SU-DHL-6 (cell line): Measurements from ENCODE around the gene NDUFA12.

Experiments used
- H2AFZ ChIP-seq: fragments of 200-600 bp; sonication (generic); 2 replicates; pipeline ENCODE4 v1.6.1; 2014; ENCODE audit warnings: low read depth, mild to moderate bottlenecking, moderate library complexity, mixed read lengths, antibody characterized with exemption, low read length; ENCODE audit not compliant: severe bottlenecking
- H3F3A ChIP-seq: fragments of 200-600 bp; shearing (Covaris generic); 2 replicates; pipeline ENCODE4 v1.6.0; 2016; ENCODE audit warnings: antibody characterized with exemption, mild to moderate bottlenecking; ENCODE audit not compliant: insufficient read depth
- H3K27ac ChIP-seq: fragments of 200-600 bp; sonication (generic); 2 replicates; pipeline ENCODE4 v1.5.1; 2016; ENCODE audit warnings: low read depth, mild to moderate bottlenecking, low read length, moderate library complexity, mixed read lengths
- H3K27me3 ChIP-seq: fragments of 200-600 bp; sonication (generic), shearing (Covaris generic); 2 replicates; pipeline ENCODE4 v1.6.0; 2014; ENCODE audit warnings: mild to moderate bottlenecking, low read length
- H3K36me3 ChIP-seq: fragments of 200-600 bp; sonication (generic); 2 replicates; pipeline ENCODE4 v1.6.1; 2014; ENCODE audit warnings: mild to moderate bottlenecking, low read length, mixed read lengths
- H3K4me2 ChIP-seq: fragments of 300-600, 200-600 bp; shearing (Covaris generic), sonication (generic); 2 replicates; pipeline ENCODE4 v1.6.0; 2014; ENCODE audit warnings: low read length, low read depth, mild to moderate bottlenecking; ENCODE audit not compliant: poor library complexity, severe bottlenecking
- H3K4me3 ChIP-seq: fragments of 200-600 bp; sonication (generic); 2 replicates; pipeline ENCODE4 v1.5.1; 2014; ENCODE audit warnings: antibody characterized with exemption, low read length, mild to moderate bottlenecking, mixed read lengths; ENCODE audit not compliant: insufficient read depth, poor library complexity, severe bottlenecking
- H3K79me2 ChIP-seq: fragments of 200-600 bp; sonication (generic); 2 replicates; pipeline ENCODE4 v1.6.1; 2014; ENCODE audit warnings: mild to moderate bottlenecking, low read length, moderate library complexity; ENCODE audit not compliant: insufficient read depth
- H3K9ac ChIP-seq: fragments of 200-600 bp; sonication (generic); 2 replicates; pipeline ENCODE4 v1.7.0; 2014; ENCODE audit warnings: mild to moderate bottlenecking, low read length
- H3K9me2 ChIP-seq: fragments of 200-600 bp; sonication (generic); replicated peaks from 2 replicates; pipeline ENCODE4 v1.6.1; 2014; ENCODE audit warnings: low read length; ENCODE audit not compliant: insufficient read depth
- H3K9me3 ChIP-seq: fragments of 200-600 bp; sonication (generic); 2 replicates; pipeline ENCODE4 v1.6.1; 2014; ENCODE audit warnings: low read length, mixed read lengths; ENCODE audit not compliant: insufficient read depth
- H4K20me1 ChIP-seq: fragments of 200-600 bp; sonication (generic); 2 replicates; pipeline ENCODE4 v1.6.1; 2014; ENCODE audit warnings: low read depth, mild to moderate bottlenecking, antibody characterized with exemption, low read length, moderate library complexity, mixed read lengths
- CTCF ChIP-seq: fragments of 200-600 bp; sonication (generic); IDR thresholded peaks from one replicate; pipeline ENCODE4 v1.5.1; 2017; ENCODE audit warnings: antibody characterized with exemption, mild to moderate bottlenecking, low read length, moderate library complexity; ENCODE audit not compliant: insufficient read depth, poor library complexity, severe bottlenecking
- EZH2phosphoT487 ChIP-seq: fragments of 200-600 bp; sonication (generic), shearing (Covaris generic); conservative IDR thresholded peaks from 2 replicates; pipeline ENCODE4 v1.6.1; 2018; ENCODE audit warnings: mild to moderate bottlenecking, antibody characterized with exemption, low read length, moderate library complexity, mixed read lengths

Gene NDUFA12

GRCh38 chr12:95034750-95035149 lies 31.3 kb upstream of the NDUFA12 start:
- Histone ChIP-seq H4K20me1 (no peaks in the 10 kb centered on the region), H3K9me3 (no peaks in the 10 kb centered on the region), H3K27me3 (no peaks in the 10 kb centered on the region), H3K9ac (no peak overlapping the region), H3K4me3 (no peak overlapping the region), H2AFZ (no peak overlapping the region), H3K4me2 (no peak overlapping the region), H3F3A (peaks cover 4% of the 10 kb centered on the region; the same call in 1 of the 2 replicates), H3K36me3 (peaks cover 37% of the 10 kb centered on the region), H3K79me2 (no peaks in the 10 kb centered on the region; the same call in 1 of the 2 replicates), H3K27ac (no peak overlapping the region), H3K9me2 (no peaks in the 10 kb centered on the region)
- TF ChIP-seq CTCF (no peak), EZH2phosphoT487 (no peak)

- H3K9me2 ChIP-seq: no peaks in the 10 kb centered on the region
- H3K27me3 ChIP-seq: no peaks in the 10 kb centered on the region
- H3K9ac ChIP-seq: no peak overlapping the region
- H4K20me1 ChIP-seq: no peaks in the 10 kb centered on the region
- no peak overlapping the region for H3K4me2 ChIP-seq
- peaks cover 4% of the 10 kb centered on the region; the same call in 1 of the 2 replicates for H3K36me3 ChIP-seq
- no peak overlapping the region for H2AFZ ChIP-seq
- no peak overlapping the region for H3K4me3 ChIP-seq
- H3K79me2 ChIP-seq: no peaks in the 10 kb centered on the region
- no peaks in the 10 kb centered on the region for H3K9me3 ChIP-seq
- no peak overlapping the region for H3K27ac ChIP-seq
- TF ChIP-seq EZH2phosphoT487: no peak
- no peak for TF ChIP-seq CTCF
- H3F3A ChIP-seq: no peaks in the 10 kb centered on the region
These were observed 19.0 kb upstream of the NDUFA12 start for GRCh38 chr12:95022477-95022876.

GRCh38 chr12:95017482-95017881 lies 14.0 kb upstream of the NDUFA12 start:
- no peak overlapping the region for H3K4me3 ChIP-seq
- no peak overlapping the region for H2AFZ ChIP-seq
- no peaks in the 10 kb centered on the region for H3K9me2 ChIP-seq
- no peaks in the 10 kb centered on the region for H3K79me2 ChIP-seq
- H3K9ac ChIP-seq: no peak overlapping the region
- no peaks in the 10 kb centered on the region for H3K9me3 ChIP-seq
- no peaks in the 10 kb centered on the region for H3K27me3 ChIP-seq
- TF ChIP-seq EZH2phosphoT487: no peak
- TF ChIP-seq CTCF: no peak
- no peak overlapping the region for H3K27ac ChIP-seq
- H4K20me1 ChIP-seq: no peaks in the 10 kb centered on the region
- H3K4me2 ChIP-seq: no peak overlapping the region
- no peaks in the 10 kb centered on the region for H3F3A ChIP-seq
- H3K36me3 ChIP-seq: peaks cover 5% of the 10 kb centered on the region; the same call in 1 of the 2 replicates

GRCh38 chr12:95016120-95016519 lies 12.6 kb upstream of the NDUFA12 start:
- H2AFZ ChIP-seq: no peak overlapping the region
- peaks cover 5% of the 10 kb centered on the region; the same call in 1 of the 2 replicates for H3K36me3 ChIP-seq
- H3F3A ChIP-seq: no peaks in the 10 kb centered on the region
- no peaks in the 10 kb centered on the region for H3K9me3 ChIP-seq
- H3K9me2 ChIP-seq: no peaks in the 10 kb centered on the region
- H3K4me2 ChIP-seq: no peak overlapping the region
- H3K9ac ChIP-seq: no peak overlapping the region
- H3K4me3 ChIP-seq: no peak overlapping the region
- no peak overlapping the region for H3K27ac ChIP-seq
- no peak for TF ChIP-seq EZH2phosphoT487
- TF ChIP-seq CTCF: no peak
- no peaks in the 10 kb centered on the region for H4K20me1 ChIP-seq
- H3K27me3 ChIP-seq: no peaks in the 10 kb centered on the region
- no peaks in the 10 kb centered on the region for H3K79me2 ChIP-seq
